ENCODE results near the gene PCDHGC3. TPM values are rescaled to one million over a fixed set of nuclear protein-coding genes. Genes with fewer than 3 reads are reported as not detected.

The PCDHGC3 gene
- total RNA-seq, 1 donor from 2014 or later = 60.3 TPM

DNA sequence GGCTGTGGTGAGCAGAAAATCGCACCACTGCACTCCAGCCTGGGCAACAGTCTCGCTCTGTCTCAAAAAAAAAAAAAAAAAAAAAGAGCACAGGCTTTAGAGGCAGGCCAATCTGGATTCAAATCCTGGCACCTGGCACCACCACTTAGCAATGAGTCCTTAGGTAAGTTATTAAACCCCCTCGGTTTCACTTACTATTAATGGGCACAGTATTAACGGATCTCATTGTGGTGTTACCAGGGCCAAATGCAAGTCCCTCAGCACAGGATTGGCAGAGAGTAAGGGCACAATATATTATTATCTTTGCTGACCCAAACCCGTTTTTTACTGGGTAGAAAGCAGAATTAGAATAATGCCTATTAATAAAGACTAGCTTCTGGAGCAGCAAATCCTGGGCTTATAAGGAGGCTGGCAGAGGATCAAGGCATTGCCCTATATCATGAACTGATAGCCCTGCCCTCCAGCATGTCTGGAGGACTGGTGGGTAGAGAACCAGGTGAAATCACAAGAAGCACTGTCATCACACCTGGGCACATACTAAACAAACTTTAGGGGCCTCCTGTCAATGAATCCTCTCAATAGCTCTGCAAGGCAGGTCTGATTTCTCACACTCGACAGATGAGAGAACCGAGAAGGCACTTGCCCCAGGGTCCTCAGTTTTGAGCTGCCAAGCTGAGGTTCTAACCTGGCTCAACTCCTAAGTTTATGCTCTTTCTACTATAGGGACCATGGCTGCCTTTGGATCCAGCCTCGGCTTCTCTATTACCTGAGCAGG, 30.8 kb downstream of the PCDHGC3 start:
- no peaks in the 10 kb centered on the region for H3K9me3 Mint-ChIP-seq
- no peaks in the 10 kb centered on the region for H3K27me3 Mint-ChIP-seq
- DNase-seq (ENCODE audit: extremely low spot score, unreplicated experiment) = no peak
- no peak overlapping the region for H3K4me3 Mint-ChIP-seq
- peak overlapping the region; percentile 57 for H3K27ac Mint-ChIP-seq
- TF ChIP-seq CTCF (conservative IDR thresholded peaks at IDR 0.05) = no peak
- peaks cover 16% of the 10 kb centered on the region for H3K36me3 Mint-ChIP-seq
- peaks cover 42% of the 10 kb centered on the region for H3K4me1 Mint-ChIP-seq (ENCODE audit: unreplicated experiment)

DNA sequence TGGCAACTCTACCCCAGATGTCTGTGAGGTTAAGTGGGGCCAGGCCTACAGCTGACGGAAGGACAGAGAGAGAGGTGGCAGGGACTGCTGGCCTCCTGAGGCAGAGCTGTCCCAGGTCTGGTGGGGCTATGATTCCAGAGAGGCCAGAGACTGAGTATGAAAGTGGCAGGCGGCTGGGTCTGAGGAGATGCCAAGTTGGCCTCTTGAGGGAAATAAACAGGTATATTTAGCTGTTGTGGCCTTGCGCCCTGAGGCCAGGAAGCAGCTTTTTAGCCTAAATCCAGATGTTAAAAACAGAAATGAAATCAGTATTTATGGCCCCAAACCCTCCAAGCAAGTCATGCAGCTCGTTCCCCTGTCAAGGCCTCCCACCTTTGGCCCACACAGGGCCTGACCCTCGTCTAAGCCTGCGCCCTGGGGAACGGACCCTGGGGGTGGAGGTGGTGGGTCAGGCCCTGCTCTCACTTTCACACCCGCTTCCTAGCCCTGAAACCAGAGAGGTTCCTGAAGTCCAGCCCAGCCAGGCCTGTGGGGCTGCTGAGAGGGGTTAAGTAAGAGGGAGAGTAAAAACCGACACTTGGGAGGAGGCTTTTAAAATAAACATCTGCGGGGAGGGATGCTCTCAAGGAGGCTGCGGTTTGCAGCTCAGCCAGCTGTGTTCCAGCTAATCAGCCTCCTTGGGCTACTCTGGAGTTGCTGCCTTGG, 31.8 kb downstream of the PCDHGC3 start:
- no peak for TF ChIP-seq CTCF (conservative IDR thresholded peaks at IDR 0.05)
- no peak for DNase-seq (ENCODE audit: extremely low spot score, unreplicated experiment)
- Mint-ChIP-seq H3K4me3 (peak overlapping the region; percentile 72), H3K36me3 (peaks cover 14% of the 10 kb centered on the region), H3K27ac (peak overlapping the region; percentile 57), H3K27me3 (no peaks in the 10 kb centered on the region), H3K4me1 (ENCODE audit: unreplicated experiment) (peaks cover 42% of the 10 kb centered on the region), H3K9me3 (no peaks in the 10 kb centered on the region)

DNA sequence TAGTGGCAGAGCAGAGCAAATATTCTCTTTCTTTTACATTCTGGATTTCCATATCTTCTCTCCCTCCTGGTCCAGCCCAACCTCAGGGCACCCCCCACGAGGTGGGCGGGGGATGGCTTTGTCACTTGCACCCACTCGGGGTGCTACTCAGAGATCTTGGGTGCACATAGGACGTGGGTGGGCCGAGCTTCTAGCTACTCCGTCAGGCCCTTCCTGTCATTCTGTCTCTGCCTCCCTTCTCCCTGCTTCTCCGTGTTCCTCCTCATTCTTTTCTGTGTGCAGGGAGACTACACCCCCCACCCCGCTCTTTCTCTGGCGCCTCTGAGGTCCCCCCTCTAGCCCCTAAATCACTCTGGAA, 32.7 kb downstream of the PCDHGC3 start:
- no peak for TF ChIP-seq CTCF (conservative IDR thresholded peaks at IDR 0.05)
- Mint-ChIP-seq H3K9me3 (no peaks in the 10 kb centered on the region), H3K36me3 (peaks cover 20% of the 10 kb centered on the region), H3K27me3 (no peaks in the 10 kb centered on the region), H3K4me1 (ENCODE audit: unreplicated experiment) (peaks cover 49% of the 10 kb centered on the region), H3K4me3 (peak overlapping the region; percentile 82), H3K27ac (peak overlapping the region; percentile 57)
- no peak for DNase-seq (ENCODE audit: extremely low spot score, unreplicated experiment)

DNA sequence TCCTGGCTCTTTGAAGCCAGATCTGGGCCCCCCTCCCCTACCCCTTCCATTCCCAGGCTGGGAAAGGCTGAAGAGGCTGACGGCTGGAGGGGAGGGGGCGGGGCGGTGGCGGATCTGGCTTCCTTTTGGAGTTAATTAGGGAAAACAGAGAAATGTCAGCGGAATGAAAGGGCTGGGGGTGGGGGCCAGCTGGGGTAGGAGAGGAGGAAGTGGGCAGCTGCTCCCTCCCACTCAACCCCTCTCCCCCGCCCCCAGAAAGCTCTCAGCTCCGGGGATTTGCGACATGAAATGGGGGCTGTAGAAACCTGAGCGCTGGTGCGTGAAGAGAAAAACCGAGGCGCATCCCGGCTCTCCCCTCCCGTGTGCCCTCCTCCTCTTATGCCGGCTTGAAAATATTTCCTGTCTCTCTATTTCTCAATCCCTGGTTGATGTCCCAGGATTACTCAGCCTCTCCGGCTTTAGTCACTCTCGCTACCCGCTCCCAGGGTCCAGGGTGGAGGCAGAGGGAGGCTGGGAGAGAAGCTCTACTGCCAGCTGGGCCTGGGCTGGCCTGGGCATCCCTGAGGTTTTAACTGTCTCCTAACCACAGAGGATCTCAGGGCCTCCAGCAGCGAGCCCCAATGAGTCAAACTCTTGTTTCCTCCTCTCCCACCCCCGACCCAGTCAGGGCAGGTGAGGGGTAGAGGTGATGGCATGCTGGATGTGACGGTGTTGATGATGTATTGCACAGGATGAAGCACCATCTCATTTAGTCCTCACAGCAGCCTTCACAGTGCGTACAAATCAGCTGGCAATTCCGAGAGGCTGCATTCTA, 33.2 kb downstream of the PCDHGC3 start:
- H3K4me1 Mint-ChIP-seq (ENCODE audit: unreplicated experiment) = peaks cover 54% of the 10 kb centered on the region
- TF ChIP-seq CTCF (conservative IDR thresholded peaks at IDR 0.05) = no peak
- H3K27ac Mint-ChIP-seq = peak overlapping the region; percentile 57
- H3K4me3 Mint-ChIP-seq = peak overlapping the region; percentile 82
- H3K27me3 Mint-ChIP-seq = no peaks in the 10 kb centered on the region
- DNase-seq (ENCODE audit: extremely low spot score, unreplicated experiment) = no peak
- peaks cover 16% of the 10 kb centered on the region for H3K36me3 Mint-ChIP-seq
- no peaks in the 10 kb centered on the region for H3K9me3 Mint-ChIP-seq

- H3K4me1 Mint-ChIP-seq (ENCODE audit: unreplicated experiment) = peaks cover 64% of the 10 kb centered on the region
- H3K27ac Mint-ChIP-seq = peak overlapping the region; percentile 34
- H3K4me3 Mint-ChIP-seq = no peak overlapping the region
- H3K9me3 Mint-ChIP-seq = no peaks in the 10 kb centered on the region
- TF ChIP-seq CTCF (conservative IDR thresholded peaks at IDR 0.05) = no peak
- no peak for DNase-seq (ENCODE audit: extremely low spot score, unreplicated experiment)
- no peaks in the 10 kb centered on the region for H3K27me3 Mint-ChIP-seq
- H3K36me3 Mint-ChIP-seq = peaks cover 12% of the 10 kb centered on the region
Measured at GRCh38 chr5:141510160-141510559, 34.4 kb downstream of the PCDHGC3 start.
